Retinal pigment epithelial cell (primary cell): Measurements from ENCODE around the gene ZNF516.

ENCODE experiments used
- DNase-seq: peaks from one replicate; pipeline ENCODE4 v3.0.0-alpha.2; 2010; ENCODE audit warnings: low read depth
- H3K4me3 ChIP-seq: 2 replicates; pipeline ENCODE4 v1.5.1; 2011; ENCODE audit warnings: mild to moderate bottlenecking, low read length, control low read depth, moderate library complexity
- TF ChIP-seq, protein P1 (sequence below): conservative IDR thresholded peaks from 2 replicates; pipeline ENCODE4 v1.5.1; 2011; ENCODE audit warnings: low read depth, low read length, control low read depth, inconsistent platforms

Gene ZNF516

DNA sequence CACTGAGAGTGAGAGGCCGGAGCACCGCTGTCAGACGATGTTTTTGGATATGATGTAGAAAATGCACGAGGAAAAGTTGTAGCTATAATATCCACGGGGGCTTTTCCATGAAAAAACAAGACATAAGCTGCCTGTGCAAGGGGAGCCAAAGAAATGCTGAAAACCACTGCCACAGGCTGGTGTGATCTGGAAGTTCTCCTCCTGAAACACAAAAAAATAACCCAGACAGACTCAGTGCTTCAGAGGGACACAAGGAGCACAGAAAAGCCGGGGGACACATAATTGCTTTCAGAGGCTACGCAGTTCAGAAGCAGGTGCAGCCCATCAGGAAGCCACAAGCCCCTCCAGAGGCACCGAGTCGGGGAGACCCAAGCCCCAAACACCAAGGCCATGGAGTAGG is 98.2 kb downstream of the ZNF516 start:
- TF ChIP-seq, protein P1, sequence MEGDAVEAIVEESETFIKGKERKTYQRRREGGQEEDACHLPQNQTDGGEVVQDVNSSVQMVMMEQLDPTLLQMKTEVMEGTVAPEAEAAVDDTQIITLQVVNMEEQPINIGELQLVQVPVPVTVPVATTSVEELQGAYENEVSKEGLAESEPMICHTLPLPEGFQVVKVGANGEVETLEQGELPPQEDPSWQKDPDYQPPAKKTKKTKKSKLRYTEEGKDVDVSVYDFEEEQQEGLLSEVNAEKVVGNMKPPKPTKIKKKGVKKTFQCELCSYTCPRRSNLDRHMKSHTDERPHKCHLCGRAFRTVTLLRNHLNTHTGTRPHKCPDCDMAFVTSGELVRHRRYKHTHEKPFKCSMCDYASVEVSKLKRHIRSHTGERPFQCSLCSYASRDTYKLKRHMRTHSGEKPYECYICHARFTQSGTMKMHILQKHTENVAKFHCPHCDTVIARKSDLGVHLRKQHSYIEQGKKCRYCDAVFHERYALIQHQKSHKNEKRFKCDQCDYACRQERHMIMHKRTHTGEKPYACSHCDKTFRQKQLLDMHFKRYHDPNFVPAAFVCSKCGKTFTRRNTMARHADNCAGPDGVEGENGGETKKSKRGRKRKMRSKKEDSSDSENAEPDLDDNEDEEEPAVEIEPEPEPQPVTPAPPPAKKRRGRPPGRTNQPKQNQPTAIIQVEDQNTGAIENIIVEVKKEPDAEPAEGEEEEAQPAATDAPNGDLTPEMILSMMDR: no peak
- no peak for DNase-seq

DNA sequence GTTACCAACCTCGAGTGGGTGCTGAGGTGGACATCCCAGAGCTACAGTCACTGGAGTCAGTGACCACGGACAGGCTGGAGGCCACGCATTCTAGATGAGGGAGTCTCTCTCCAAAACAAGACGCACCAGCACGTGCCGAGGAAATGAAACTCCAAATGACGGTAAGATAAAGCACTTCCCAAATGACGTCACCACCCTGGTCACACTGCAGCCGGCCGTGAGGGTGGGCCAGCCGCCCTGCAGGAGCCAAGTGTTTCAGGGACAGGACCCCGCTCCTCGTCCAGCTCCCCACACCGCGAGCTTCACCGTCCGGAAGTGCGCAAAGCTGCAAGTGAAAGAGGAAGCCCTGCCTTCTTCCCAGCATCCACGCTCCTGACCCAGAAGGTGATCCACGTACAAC is 99.4 kb downstream of the ZNF516 start:
- TF ChIP-seq, protein P1: no peak
- H3K4me3 ChIP-seq: no peak overlapping the region
- DNase-seq: no peak

More for the DNA sequence above, 98.2 kb downstream of the ZNF516 start:
- no peak overlapping the region for H3K4me3 ChIP-seq

DNA sequence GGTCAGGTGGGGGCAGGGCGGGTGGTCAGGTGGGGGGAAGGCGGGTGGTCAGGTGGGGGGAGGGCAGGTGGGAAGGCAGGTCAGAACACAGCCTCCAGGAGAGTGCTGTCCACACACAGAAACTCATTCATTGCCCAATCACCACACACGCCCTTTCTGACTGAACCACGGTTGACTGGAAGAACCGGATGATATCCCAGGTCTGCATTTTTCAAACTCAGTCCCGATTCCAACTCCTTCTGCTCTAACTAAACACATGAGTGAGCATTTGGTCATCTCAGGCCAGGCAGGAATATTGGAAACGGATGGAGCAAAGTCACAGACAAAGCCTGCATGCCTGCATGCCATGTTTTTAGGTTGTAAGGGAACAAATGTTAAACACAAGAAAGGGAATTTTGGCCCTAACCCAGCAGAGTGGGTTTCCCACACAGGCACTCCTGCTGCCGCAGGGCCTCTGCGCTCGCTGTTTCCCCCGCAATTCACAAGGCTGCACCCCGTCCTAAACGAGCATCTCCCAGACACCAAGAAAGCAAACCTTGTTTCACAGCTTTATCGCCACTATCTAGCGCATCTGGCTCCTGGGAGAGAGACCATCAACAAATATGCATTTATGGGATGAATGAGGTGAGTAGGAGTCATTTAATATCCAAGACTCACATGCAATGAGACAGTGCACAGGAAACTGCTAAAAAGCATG is 100.1 kb downstream of the ZNF516 start:
- H3K4me3 ChIP-seq: no peak overlapping the region
- TF ChIP-seq, protein P1: no peak
- DNase-seq: no peak

DNA sequence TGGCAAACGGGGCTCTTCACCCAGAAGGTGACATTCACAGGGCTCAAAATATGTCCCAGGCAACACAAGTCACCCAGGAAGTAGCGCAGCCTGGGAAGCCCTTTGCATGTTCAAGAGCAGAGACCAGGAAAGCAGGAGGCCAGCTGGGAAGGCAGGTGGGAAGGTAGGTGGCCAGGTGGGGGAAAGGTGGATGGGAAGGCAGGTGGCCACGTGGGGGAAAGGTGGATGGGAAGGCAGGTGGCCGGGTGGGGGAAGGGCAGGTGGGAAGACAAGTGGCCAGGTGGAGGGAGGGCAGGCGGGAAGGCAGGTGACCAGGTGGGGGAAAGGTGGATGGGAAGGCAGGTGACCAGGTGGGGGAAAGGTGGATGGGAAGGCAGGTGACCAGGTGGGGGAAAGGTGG is 102.7 kb downstream of the ZNF516 start:
- no peak overlapping the region for H3K4me3 ChIP-seq
- no peak for DNase-seq
- TF ChIP-seq, protein P1: no peak

DNA sequence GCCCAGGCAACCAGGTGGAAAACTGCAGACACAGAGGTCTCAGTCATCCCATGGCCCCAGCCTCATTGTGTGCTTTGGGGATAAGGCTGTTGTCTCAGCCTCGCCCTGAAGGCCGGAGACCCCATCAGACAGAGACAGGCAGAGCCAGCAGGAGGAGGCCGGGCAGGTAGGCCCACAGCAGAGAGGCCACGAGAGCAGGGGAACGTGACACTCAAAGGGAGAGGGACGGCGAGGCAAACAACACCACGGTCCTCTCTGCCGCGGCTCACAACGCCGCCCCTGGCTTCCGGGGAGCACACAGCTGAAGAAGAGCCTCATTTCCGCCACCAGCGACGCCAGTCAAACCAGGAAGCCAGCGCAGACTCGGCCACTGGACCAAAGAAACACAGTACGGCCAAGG is 103.3 kb downstream of the ZNF516 start:
- DNase-seq: no peak
- H3K4me3 ChIP-seq: no peak overlapping the region
- TF ChIP-seq, protein P1: no peak

DNA sequence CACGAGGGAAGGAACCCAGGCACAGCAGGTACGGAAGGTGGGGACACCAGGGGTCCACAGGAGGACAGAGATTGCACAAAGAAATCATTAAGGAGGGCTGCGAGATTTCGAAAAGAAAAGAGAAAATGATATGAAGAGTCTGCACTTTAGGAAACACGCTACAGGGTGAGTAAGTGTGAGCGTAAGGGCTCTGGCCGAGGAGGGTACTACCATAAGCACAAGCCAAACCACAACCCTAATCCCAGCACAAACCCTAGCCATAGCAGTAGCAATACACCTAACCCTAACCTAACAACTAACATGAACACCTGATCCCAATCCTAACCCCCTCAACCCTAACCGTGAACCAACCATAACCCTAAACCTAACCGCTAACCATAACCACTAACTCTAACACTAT is 104.0 kb downstream of the ZNF516 start:
- no peak for DNase-seq
- H3K4me3 ChIP-seq: no peak overlapping the region
- TF ChIP-seq, protein P1: no peak

DNA sequence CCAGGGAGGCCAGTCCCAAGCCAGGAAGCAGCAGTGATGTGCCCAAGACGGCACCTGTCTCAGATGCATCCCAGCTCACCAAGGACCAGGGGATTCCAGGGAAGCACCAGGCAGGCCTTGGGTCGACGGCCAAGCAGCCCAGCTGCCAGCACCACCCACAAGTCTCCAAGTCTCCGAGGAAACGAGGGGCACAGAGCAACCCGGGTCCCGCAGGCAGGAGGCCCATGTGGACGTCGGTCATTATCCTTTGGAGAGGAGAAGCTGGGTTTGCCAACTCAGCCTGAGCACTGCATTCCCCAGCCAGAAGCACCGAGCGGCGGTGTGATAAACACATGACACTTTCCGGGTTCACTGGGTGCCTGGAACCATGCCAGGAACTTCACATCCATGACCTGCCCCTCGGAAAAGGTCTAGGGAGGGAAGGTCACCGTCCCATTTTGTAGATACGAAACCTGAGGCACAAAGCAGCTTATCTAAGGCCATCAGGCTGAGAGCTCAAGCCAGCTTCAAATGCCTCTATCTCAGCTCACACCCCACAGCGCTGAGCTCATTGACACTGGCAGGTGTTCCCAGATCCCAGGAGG is 104.5 kb downstream of the ZNF516 start:
- DNase-seq: no peak
- TF ChIP-seq, protein P1: no peak
- no peak overlapping the region for H3K4me3 ChIP-seq
